H1 (cell line): ENCODE data around the gene UBE2F. TPM values are rescaled to one million over a fixed set of nuclear protein-coding genes. Genes with fewer than 3 reads are reported as not detected.

Experiments used
- CTCF ChIA-PET: fragments of 300-600 bp; sonication (Branson Sonifier 250); formaldehyde crosslinking; loops from one replicate; lab custom pipeline; 2021; ENCODE audit not compliant: partially characterized antibody; lab: Charles Lee
- POLR2A ChIA-PET: fragments of 300-600 bp; sonication (Branson Sonifier 250); formaldehyde crosslinking; loops from one replicate; lab custom pipeline; 2021; ENCODE audit warnings: inconsistent platforms; ENCODE audit not compliant: partially characterized antibody; lab: Charles Lee
- DNase-seq, 2 experiments: peaks; one replicate each; pipeline versions ENCODE4 v3.0.0 to v3.0.0-alpha.2; 2010 to 2022; ENCODE audit warnings: low spot score in 2 of 2, low read depth in 1 of 2, mixed read lengths in 1 of 2
- FAIRE-seq: peaks from 2 replicates; lab custom pipeline; 2011; peaks lifted over from hg19 to GRCh38; lab: Jason Lieb, UNC
- H2AFZ ChIP-seq: 2 replicates; pipeline ENCODE4 v1.8.1; 2012; ENCODE audit warnings: low read length, inconsistent platforms
- H2AK5ac ChIP-seq: 2 replicates; pipeline ENCODE4 v1.6.1; 2013; ENCODE audit warnings: low read depth, low read length
- H2BK120ac ChIP-seq: replicated peaks from 2 replicates; pipeline ENCODE3; 2013; ENCODE audit warnings: low read depth, low read length, inconsistent platforms
- H2BK12ac ChIP-seq: 2 replicates; pipeline ENCODE4 v1.6.1; 2013; ENCODE audit warnings: low read depth, low read length
- H2BK15ac ChIP-seq: 2 replicates; pipeline ENCODE4 v1.6.1; 2013; ENCODE audit warnings: low read length
- H2BK20ac ChIP-seq: 2 replicates; pipeline ENCODE4 v1.6.1; 2013; ENCODE audit warnings: low read length
- H2BK5ac ChIP-seq: 2 replicates; pipeline ENCODE4 v1.6.1; 2013; ENCODE audit warnings: low read depth, low read length
- H3K14ac ChIP-seq: 2 replicates; pipeline ENCODE4 v1.6.1; 2013; ENCODE audit warnings: inconsistent platforms; ENCODE audit not compliant: insufficient read length
- H3K18ac ChIP-seq: 2 replicates; pipeline ENCODE4 v1.6.1; 2013; ENCODE audit warnings: low read length; ENCODE audit errors: extremely low read depth
- H3K23ac ChIP-seq: 2 replicates; pipeline ENCODE4 v1.6.1; 2013; ENCODE audit warnings: inconsistent platforms; ENCODE audit not compliant: insufficient read length
- H3K23me2 ChIP-seq: 2 replicates; pipeline ENCODE4 v1.6.1; 2013; ENCODE audit warnings: low read depth, low read length
- H3K27ac ChIP-seq: 2 replicates; pipeline ENCODE4 v1.6.1; 2011; ENCODE audit warnings: low read depth, low read length, inconsistent platforms
- H3K27me3 ChIP-seq, 4 experiments: replicated peaks in 1 of 4; 1 replicate in 1 of 4; 2 replicates in 3 of 4; pipeline versions ENCODE4 v1.6.1 to v1.8.1; 2011 to 2013; ENCODE audit warnings: low read length in 3 of 4, mild to moderate bottlenecking in 3 of 4, inconsistent platforms in 2 of 4, mixed read lengths in 2 of 4, moderate library complexity in 1 of 4; ENCODE audit not compliant: control insufficient read depth in 3 of 4, insufficient read depth in 3 of 4; ENCODE audit errors: extremely low read depth in 1 of 4
- H3K36me3 ChIP-seq, 4 experiments: 2 replicates each; pipeline versions ENCODE4 v1.6.1 to v1.8.1; 2011 to 2013; ENCODE audit warnings: mild to moderate bottlenecking in 4 of 4, low read length in 3 of 4, moderate library complexity in 2 of 4, control low read depth in 1 of 4, inconsistent platforms in 1 of 4; ENCODE audit not compliant: insufficient read depth in 4 of 4, control insufficient read depth in 2 of 4
- H3K4ac ChIP-seq: replicated peaks from 2 replicates; pipeline ENCODE3; 2013; ENCODE audit warnings: low read length, low read depth, mixed read lengths, inconsistent platforms; ENCODE audit not compliant: insufficient read length
- H3K4me1 ChIP-seq, 4 experiments: replicated peaks in 1 of 4; 1 replicate in 1 of 4; 2 replicates in 3 of 4; pipeline versions ENCODE4 v1.6.1 to v1.8.1; 2011 to 2013; ENCODE audit warnings: low read length in 3 of 4, inconsistent platforms in 2 of 4, mixed read lengths in 1 of 4; ENCODE audit not compliant: insufficient read depth in 4 of 4, control insufficient read depth in 3 of 4
- H3K4me2 ChIP-seq, 2 experiments: 2 replicates each; pipeline versions ENCODE4 v1.6.1 to v1.8.1; 2011 to 2013; ENCODE audit warnings: low read depth in 2 of 2, low read length in 2 of 2, control low read depth in 1 of 2, inconsistent platforms in 1 of 2, mild to moderate bottlenecking in 1 of 2; ENCODE audit not compliant: insufficient read depth in 1 of 2
- H3K4me3 ChIP-seq, 4 experiments: fragments of 200-600, 300-600 bp in 1 of 4; sonication (generic), shearing (Covaris generic), sonication (Bioruptor Twin) in 1 of 4; 2 replicates each; pipeline versions ENCODE4 v1.5.1 to v1.8.1; 2011 to 2016; ENCODE audit warnings: low read length in 4 of 4, low read depth in 3 of 4, control low read depth in 2 of 4, inconsistent platforms in 2 of 4, mild to moderate bottlenecking in 2 of 4, mixed read lengths in 1 of 4, moderate library complexity in 1 of 4; ENCODE audit not compliant: insufficient read depth in 2 of 4; ENCODE audit errors: extremely low read depth in 1 of 4
- H3K56ac ChIP-seq: replicated peaks from 2 replicates; pipeline ENCODE3; 2013; ENCODE audit warnings: low read depth, mild to moderate bottlenecking, mixed read lengths, low read length, inconsistent platforms; ENCODE audit not compliant: insufficient read length
- H3K79me1 ChIP-seq: 2 replicates; pipeline ENCODE4 v1.6.1; 2013; ENCODE audit warnings: low read depth, low read length, control low read depth
- H3K79me2 ChIP-seq, 2 experiments: 2 replicates each; pipeline versions ENCODE4 v1.6.1 to v1.8.1; 2012 to 2013; ENCODE audit warnings: low read length in 2 of 2, mild to moderate bottlenecking in 2 of 2, inconsistent platforms in 1 of 2; ENCODE audit not compliant: insufficient read depth in 2 of 2, control insufficient read depth in 1 of 2
- H3K9ac ChIP-seq, 4 experiments: replicated peaks in 1 of 4; 1 replicate in 1 of 4; 2 replicates in 3 of 4; pipeline versions ENCODE4 v1.6.1 to v1.8.1; 2011 to 2013; ENCODE audit warnings: low read depth in 3 of 4, low read length in 3 of 4, control low read depth in 2 of 4, mild to moderate bottlenecking in 2 of 4, moderate library complexity in 2 of 4, inconsistent platforms in 1 of 4; ENCODE audit errors: extremely low read depth in 1 of 4
- H3K9me3 ChIP-seq, 2 experiments: 2 replicates each; pipeline versions ENCODE4 v1.6.1 to v1.8.1; 2012 to 2013; ENCODE audit warnings: mild to moderate bottlenecking in 2 of 2, moderate library complexity in 2 of 2, control low read depth in 1 of 2, inconsistent platforms in 1 of 2, low read depth in 1 of 2, low read length in 1 of 2, mixed read lengths in 1 of 2; ENCODE audit not compliant: insufficient read depth in 2 of 2
- H4K20me1 ChIP-seq, 2 experiments: replicated peaks in 1 of 2; 2 replicates each; pipeline versions ENCODE3 to v1.8.1; 2011 to 2013; ENCODE audit warnings: inconsistent platforms in 2 of 2, low read length in 2 of 2, mild to moderate bottlenecking in 1 of 2; ENCODE audit not compliant: insufficient read depth in 2 of 2, control insufficient read depth in 1 of 2
- H4K5ac ChIP-seq: 2 replicates; pipeline ENCODE4 v1.6.1; 2013; ENCODE audit warnings: low read length, low read depth, mixed read lengths, inconsistent platforms; ENCODE audit not compliant: insufficient read length
- H4K8ac ChIP-seq: 2 replicates; pipeline ENCODE4 v1.8.0; 2013; ENCODE audit warnings: mild to moderate bottlenecking, moderate library complexity, low read length, inconsistent platforms; ENCODE audit not compliant: insufficient read depth; ENCODE audit errors: extremely low read depth
- H4K91ac ChIP-seq: replicated peaks from 2 replicates; pipeline ENCODE3; 2013; ENCODE audit warnings: low read length, mixed read lengths, inconsistent platforms; ENCODE audit not compliant: insufficient read length
- ZNF274 ChIP-seq: IDR thresholded peaks from 2 replicates; pipeline ENCODE4 v1.7.0; 2012; ENCODE audit warnings: low read length, borderline replicate concordance; ENCODE audit errors: extremely low read depth
- WGBS, 2 experiments: shearing (Covaris generic) in 1 of 2; methylation state at CpG; one replicate each; pipeline versions ENCODE4 v1.1.6 to v1.1.7; 2013 to 2015; ENCODE audit warnings: low lambda C conversion rate in 2 of 2, mixed read lengths in 2 of 2, inconsistent platforms in 1 of 2, low coverage in 1 of 2, missing lambda C conversion rate in 1 of 2; ENCODE audit not compliant: insufficient replicate concordance in 2 of 2, insufficient coverage in 1 of 2, insufficient read length in 1 of 2; ENCODE audit errors: extremely low coverage in 1 of 2, missing lambda C conversion rate in 1 of 2; 5-methylcytosine and 5-hydroxymethylcytosine counted together
- polyA plus RNA-seq, 7 experiments: library from polyadenylated mRNA; depleted of rRNA in 3 of 7; stranded (reverse) in 5 of 7; unstranded in 2 of 7; fragments of >200 nt in 5 of 7; fragments of 200-250 nt in 2 of 7; gene quantifications; 1 replicate in 5 of 7; 2 replicates in 1 of 7; 4 replicates in 1 of 7; pipeline versions ENCODE4 v1.2.1 to v1.2.3, GENCODE V29; 2011 to 2013; ENCODE audit warnings: missing spikeins in 2 of 7, mixed read lengths in 2 of 7
- total RNA-seq: library from RNA; stranded (reverse); fragmentation: NEBNext Ultra II Directional; extraction: Animal tissue kit (Norgen Biotek cat#: 25700); gene quantifications from 2 replicates; pipeline ENCODE4 v1.2.1, GENCODE V29; 2021

The UBE2F gene
- total and polyA plus RNA-seq, 2 of the 8 experiments (the other 6 are each of a cell fraction or from before 2014, with no cell fraction given): 43.3 to 59.8 TPM

DNA sequence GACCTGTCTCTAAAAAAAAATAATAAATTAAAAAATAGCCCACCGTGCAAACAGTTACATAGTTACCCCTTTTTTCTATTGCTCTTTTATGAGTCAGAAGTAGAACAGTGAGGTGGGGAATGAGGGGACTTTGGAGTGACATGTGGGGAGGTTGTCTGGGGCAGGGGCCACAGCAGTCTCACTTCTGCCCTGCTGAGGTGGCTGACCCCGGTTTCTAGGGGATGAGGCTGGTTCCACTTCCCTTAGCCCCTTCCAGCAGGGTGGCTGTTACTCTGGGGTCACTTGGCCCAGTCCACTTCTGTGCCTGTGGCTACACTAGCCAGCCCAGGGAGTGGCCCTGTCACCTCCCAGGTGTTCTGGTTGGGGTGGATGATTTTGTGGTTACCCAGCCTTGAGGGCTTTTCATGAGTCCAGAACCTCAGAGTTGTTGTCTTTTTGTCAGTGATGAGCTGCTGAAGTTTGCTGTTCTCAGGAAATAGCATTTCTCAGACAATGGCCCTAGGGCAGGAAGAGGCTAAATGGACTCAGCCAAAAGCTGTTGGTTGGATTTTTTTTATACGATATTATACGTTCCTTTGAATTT lies 66.0 kb downstream of the UBE2F start:
- no peak overlapping the region for H4K91ac ChIP-seq
- H2BK20ac ChIP-seq: no peak overlapping the region
- no peaks in the 10 kb centered on the region for H3K9me3 ChIP-seq
- no peak overlapping the region for H3K4me3 ChIP-seq
- no peak overlapping the region for H3K23ac ChIP-seq
- H4K20me1 ChIP-seq: peaks cover 0 to 3% of the 10 kb centered on the region in 2 experiments
- H3K4me1 ChIP-seq: peaks cover 0 to 6% (median 1%) of the 10 kb centered on the region in 4 experiments; a peak in 4 of 7 replicates
- H2BK12ac ChIP-seq: no peak overlapping the region
- H4K8ac ChIP-seq: no peak overlapping the region
- H3K36me3 ChIP-seq: peaks cover 4 to 8% (median 6%) of the 10 kb centered on the region in 4 experiments; a peak in 6 of 8 replicates
- H3K79me2 ChIP-seq: no peaks in the 10 kb centered on the region
- H2BK5ac ChIP-seq: no peak overlapping the region
- H4K5ac ChIP-seq: no peak overlapping the region
- ChIA-PET CTCF (interaction anchor here (1.0 kb wide), 2 partner anchors 20 to 106 kb away, joined by 3 to 4 read pairs; no protein-coding TSS in a partner anchor), POLR2A (interaction anchor here (0.8 kb wide), 1 partner anchor 9 kb away, joined by 4 read pairs; no protein-coding TSS in a partner anchor)
- H2AK5ac ChIP-seq: no peak overlapping the region
- no peak for TF ChIP-seq ZNF274
- no peak overlapping the region for H2AFZ ChIP-seq
- no peaks in the 10 kb centered on the region for H3K27me3 ChIP-seq
- FAIRE-seq (no peak), DNase-seq (no peak)
- WGBS, 2 experiments: 67% methylated on average over 4 of the region's 4 CpGs; no CpG with 5 or more reads in 1 of the 2 experiments
- H3K18ac ChIP-seq: no peak overlapping the region
- H2BK15ac ChIP-seq: no peak overlapping the region
- no peaks in the 10 kb centered on the region for H3K79me1 ChIP-seq
- H3K27ac ChIP-seq: no peak overlapping the region
- no peak overlapping the region for H3K14ac ChIP-seq
- no peaks in the 10 kb centered on the region for H3K23me2 ChIP-seq
- H3K56ac ChIP-seq: no peak overlapping the region
- H3K9ac ChIP-seq: no peak overlapping the region
- no peak overlapping the region for H3K4ac ChIP-seq
- no peak overlapping the region for H2BK120ac ChIP-seq
- H3K4me2 ChIP-seq: no peak overlapping the region
